GM23248 (cell line): ENCODE measurements around the gene GTF3C5. TPM values are rescaled to one million over a fixed set of nuclear protein-coding genes. Genes with fewer than 3 reads are reported as not detected.

Source experiments
- DNase-seq: peaks from one replicate; pipeline ENCODE4 v3.0.0-alpha.2; 2015
- H2AFZ ChIP-seq: fragments of 200-600 bp; sonication (generic); 2 replicates; pipeline ENCODE4 v1.6.1; 2016; ENCODE audit warnings: antibody characterized with exemption
- H3F3A ChIP-seq: fragments of 200-600 bp; sonication (generic); 2 replicates; pipeline ENCODE4 v1.6.1; 2016; ENCODE audit warnings: mild to moderate bottlenecking, antibody characterized with exemption, mixed run types; ENCODE audit not compliant: insufficient read depth
- H3K27ac ChIP-seq: fragments of 200-600 bp; sonication (generic); 2 replicates; pipeline ENCODE4 v1.5.1; 2016; ENCODE audit warnings: mild to moderate bottlenecking
- H3K27me3 ChIP-seq: fragments of 200-600 bp; sonication (generic); replicated peaks from 2 replicates; pipeline ENCODE4 v1.6.1; 2016; ENCODE audit warnings: mild to moderate bottlenecking; ENCODE audit not compliant: insufficient read depth
- H3K36me3 ChIP-seq: fragments of 200-600 bp; sonication (generic); 2 replicates; pipeline ENCODE4 v1.6.1; 2016; ENCODE audit warnings: low read depth, mild to moderate bottlenecking
- H3K4me1 ChIP-seq: fragments of 200-600 bp; sonication (generic); 2 replicates; pipeline ENCODE4 v1.6.1; 2016; ENCODE audit warnings: mild to moderate bottlenecking; ENCODE audit not compliant: insufficient read depth
- H3K4me2 ChIP-seq: fragments of 200-600 bp; sonication (generic); one replicate; pipeline ENCODE4 v1.6.1; 2016; ENCODE audit warnings: mild to moderate bottlenecking; ENCODE audit not compliant: unreplicated experiment
- H3K4me3 ChIP-seq: fragments of 200-600 bp; sonication (generic); 2 replicates; pipeline ENCODE4 v1.5.1; 2016; ENCODE audit warnings: mild to moderate bottlenecking
- H3K79me2 ChIP-seq: fragments of 200-600 bp; sonication (generic); 2 replicates; pipeline ENCODE4 v1.6.1; 2016; ENCODE audit warnings: mild to moderate bottlenecking; ENCODE audit not compliant: insufficient read depth
- H3K9ac ChIP-seq: fragments of 200-600 bp; sonication (generic); 2 replicates; pipeline ENCODE4 v1.6.1; 2016; ENCODE audit warnings: mild to moderate bottlenecking
- H3K9me2 ChIP-seq: fragments of 200-600 bp; sonication (generic); 2 replicates; pipeline ENCODE4 v1.6.1; 2016; ENCODE audit warnings: mixed run types, mild to moderate bottlenecking, moderate library complexity; ENCODE audit not compliant: insufficient read depth
- H3K9me3 ChIP-seq: fragments of 200-600 bp; sonication (generic); one replicate; pipeline ENCODE4 v1.6.1; 2017; ENCODE audit warnings: low read depth
- H4K20me1 ChIP-seq: fragments of 200-600 bp; sonication (generic); 2 replicates; pipeline ENCODE4 v1.6.0; 2016; ENCODE audit not compliant: insufficient read depth
- EZH2 ChIP-seq: fragments of 200-600 bp; sonication (generic); IDR thresholded peaks from 2 replicates; pipeline ENCODE4 v1.6.1; 2018; ENCODE audit warnings: antibody characterized with exemption, mild to moderate bottlenecking; ENCODE audit not compliant: insufficient read depth, poor library complexity, severe bottlenecking
- EZH2phosphoT487 ChIP-seq: fragments of 200-600 bp; sonication (generic); IDR thresholded peaks from 2 replicates; pipeline ENCODE4 v1.6.1; 2018; ENCODE audit warnings: antibody characterized with exemption, moderate library complexity, mild to moderate bottlenecking, low read depth; ENCODE audit not compliant: insufficient read depth
- WGBS, 2 experiments: methylation state at CpG; one replicate each; pipeline ENCODE4 v1.1.6; 2015 to 2017; ENCODE audit warnings: low lambda C conversion rate in 2 of 2, low coverage in 1 of 2; ENCODE audit errors: missing lambda C conversion rate in 2 of 2; 5-methylcytosine and 5-hydroxymethylcytosine counted together
- in situ Hi-C: fragments of 300-500 bp; cut with MboI; formaldehyde crosslinking; loops from 2 replicates; pipeline ENCODE4 v1.15.0; 2020
- polyA plus RNA-seq: library from polyadenylated mRNA; unstranded; fragments of >200 nt; fragmentation: Nextera tagmentation; extraction: Ambion mirVana; gene quantifications from 2 replicates; pipeline ENCODE4 v1.2.1, GENCODE V29; 2016
- total RNA-seq: library from RNA; depleted of rRNA; stranded (reverse); fragments of >200 nt; shearing (Covaris generic); gene quantifications from 2 replicates; pipeline ENCODE4 v1.2.3, GENCODE V29; 2014

GTF3C5 gene
- total and polyA plus RNA-seq, 2 experiments from 2014 or later: 33.5 to 40.1 TPM

- Histone ChIP-seq H4K20me1 (no peaks in the 10 kb centered on the region), H3K9ac (no peak overlapping the region), H3K36me3 (no peaks in the 10 kb centered on the region), H3K9me2 (no peaks in the 10 kb centered on the region), H3K27me3 (no peaks in the 10 kb centered on the region), H3K27ac (no peak overlapping the region), H3K4me3 (no peak overlapping the region), H3K4me1 (no peaks in the 10 kb centered on the region), H2AFZ (no peak overlapping the region), H3F3A (no peaks in the 10 kb centered on the region), H3K79me2 (no peaks in the 10 kb centered on the region), H3K4me2 (no peak overlapping the region), H3K9me3 (no peaks in the 10 kb centered on the region)
- WGBS, 2 experiments: 90 to 95% methylated on average over 7 to 8 of the region's 8 CpGs
- no peak for DNase-seq
- in situ Hi-C loops: no loop called here
- no peak for TF ChIP-seq EZH2
- TF ChIP-seq EZH2phosphoT487: no peak
Measured at GRCh38 chr9:133063159-133063499, 32.3 kb downstream of the GTF3C5 start.

GRCh38 chr9:133063500-133064231, 32.9 kb downstream of the GTF3C5 start:
- Histone ChIP-seq H3K9ac (no peak overlapping the region), H3K27ac (no peak overlapping the region), H3K4me1 (no peaks in the 10 kb centered on the region), H3K9me2 (no peaks in the 10 kb centered on the region), H2AFZ (no peak overlapping the region), H3K36me3 (no peaks in the 10 kb centered on the region), H4K20me1 (no peaks in the 10 kb centered on the region), H3K4me3 (no peak overlapping the region), H3K4me2 (no peak overlapping the region), H3K27me3 (no peaks in the 10 kb centered on the region), H3K79me2 (no peaks in the 10 kb centered on the region), H3F3A (no peaks in the 10 kb centered on the region), H3K9me3 (no peaks in the 10 kb centered on the region)
- 68 to 75% methylated on average over 13 to 14 of the region's 14 CpGs for WGBS, 2 experiments
- in situ Hi-C loops: no loop called here
- no peak for TF ChIP-seq EZH2phosphoT487
- TF ChIP-seq EZH2: no peak
- DNase-seq: no peak

- Histone ChIP-seq H3K79me2 (no peaks in the 10 kb centered on the region), H3K4me2 (no peak overlapping the region), H3K36me3 (no peaks in the 10 kb centered on the region), H3K4me1 (no peaks in the 10 kb centered on the region), H4K20me1 (no peaks in the 10 kb centered on the region), H2AFZ (no peak overlapping the region), H3F3A (no peaks in the 10 kb centered on the region), H3K9ac (no peak overlapping the region), H3K4me3 (no peak overlapping the region), H3K27me3 (no peaks in the 10 kb centered on the region), H3K9me3 (no peaks in the 10 kb centered on the region), H3K9me2 (no peaks in the 10 kb centered on the region), H3K27ac (no peak overlapping the region)
- WGBS, 2 experiments: 92 to 95% methylated on average over 27 to 29 of the region's 30 CpGs
- DNase-seq: no peak
- in situ Hi-C loops: no loop called here
- no peak for TF ChIP-seq EZH2
- TF ChIP-seq EZH2phosphoT487: no peak
Measured at GRCh38 chr9:133064241-133065069, 33.7 kb downstream of the GTF3C5 start.

- TF ChIP-seq EZH2 (no peak), EZH2phosphoT487 (no peak)
- no peaks in the 10 kb centered on the region for H3K36me3 ChIP-seq
- no peak overlapping the region for H3K9ac ChIP-seq
- H3K4me3 ChIP-seq: no peak overlapping the region
- 95% methylated on average over 17 of the region's 17 CpGs for WGBS, 2 experiments
- H3K79me2 ChIP-seq: no peaks in the 10 kb centered on the region
- no peaks in the 10 kb centered on the region for H3F3A ChIP-seq
- no peaks in the 10 kb centered on the region for H4K20me1 ChIP-seq
- no peak overlapping the region for H2AFZ ChIP-seq
- no peak overlapping the region for H3K27ac ChIP-seq
- DNase-seq: no peak
- H3K4me2 ChIP-seq: no peak overlapping the region
- no peaks in the 10 kb centered on the region for H3K4me1 ChIP-seq
- H3K9me3 ChIP-seq: no peaks in the 10 kb centered on the region
- H3K27me3 ChIP-seq: no peaks in the 10 kb centered on the region
- in situ Hi-C loops: no loop called here
- H3K9me2 ChIP-seq: no peaks in the 10 kb centered on the region
Measured at GRCh38 chr9:133065070-133065388, 34.2 kb downstream of the GTF3C5 start.
